22Rv1 (cell line): ENCODE data around the gene TRIM10.

Experiments
- H3K27ac ChIP-seq: fragments of 450-650 bp; 2 replicates; pipeline ENCODE4 v1.5.1; 2017
- CTCF ChIP-seq: fragments of 450-650 bp; IDR thresholded peaks from 2 replicates; pipeline ENCODE4 v1.5.1; 2017; ENCODE audit warnings: mild to moderate bottlenecking
- ZFX ChIP-seq: fragments of 450-650 bp; IDR thresholded peaks from 2 replicates; pipeline ENCODE4 v1.6.1; 2017; ENCODE audit warnings: antibody characterized with exemption, borderline replicate concordance

The TRIM10 gene

GRCh38 chr6:30200551-30201281 is 39.7 kb upstream of the TRIM10 start:
- TF ChIP-seq ZFX = no peak
- TF ChIP-seq CTCF = no peak
- no peak overlapping the region for H3K27ac ChIP-seq

GRCh38 chr6:30198166-30199084 is 37.4 kb upstream of the TRIM10 start:
- TF ChIP-seq CTCF (no peak), ZFX (no peak)
- no peak overlapping the region for H3K27ac ChIP-seq

GRCh38 chr6:30196376-30196775 is 35.4 kb upstream of the TRIM10 start:
- TF ChIP-seq CTCF (no peak), ZFX (no peak)
- no peak overlapping the region for H3K27ac ChIP-seq

GRCh38 chr6:30195951-30196350 is 34.9 kb upstream of the TRIM10 start:
- no peak overlapping the region for H3K27ac ChIP-seq
- TF ChIP-seq CTCF (no peak), ZFX (no peak)

GRCh38 chr6:30194797-30195690 is 34.0 kb upstream of the TRIM10 start:
- TF ChIP-seq CTCF = no peak
- TF ChIP-seq ZFX = no peak
- H3K27ac ChIP-seq = no peak overlapping the region

GRCh38 chr6:30192076-30192475 is 31.1 kb upstream of the TRIM10 start:
- TF ChIP-seq CTCF (no peak), ZFX (no peak)
- H3K27ac ChIP-seq = no peak overlapping the region
